VCaP (cell line): ENCODE data around the gene TM4SF20.
"Not testable (repeated sequence)": the region's sequence is repeated elsewhere in the genome, so short reads cannot be mapped to it uniquely, and the experiment has no call there.

Source experiments
- H3K27ac ChIP-seq: fragments of 450-650 bp; 2 replicates; pipeline ENCODE4 v1.5.1; 2017
- CTCF ChIP-seq: fragments of 450-650 bp; conservative IDR thresholded peaks from 2 replicates; pipeline ENCODE4 v1.5.1; 2017; ENCODE audit warnings: mild to moderate bottlenecking, moderate library complexity

The TM4SF20 gene

GRCh38 chr2:227397562-227397961 lies 18.5 kb upstream of the TM4SF20 start:
- TF ChIP-seq CTCF = no peak

GRCh38 chr2:227395556-227395955 lies 16.4 kb upstream of the TM4SF20 start:
- H3K27ac ChIP-seq = no peak overlapping the region
- no peak for TF ChIP-seq CTCF

More at GRCh38 chr2:227397562-227397961, 18.5 kb upstream of the TM4SF20 start:
- H3K27ac ChIP-seq = peak overlapping the region; percentile 62; the same call in 1 of the 2 replicates

GRCh38 chr2:227394401-227394800 lies 15.3 kb upstream of the TM4SF20 start:
- no peak for TF ChIP-seq CTCF
- H3K27ac ChIP-seq = no peak overlapping the region

GRCh38 chr2:227390468-227391256 lies 11.6 kb upstream of the TM4SF20 start:
- no peak for TF ChIP-seq CTCF
- no peak overlapping the region for H3K27ac ChIP-seq

GRCh38 chr2:227389661-227390060 lies 10.6 kb upstream of the TM4SF20 start:
- no peak for TF ChIP-seq CTCF
- no peak overlapping the region for H3K27ac ChIP-seq

GRCh38 chr2:227389231-227389630 lies 10.1 kb upstream of the TM4SF20 start:
- H3K27ac ChIP-seq = no peak overlapping the region
- TF ChIP-seq CTCF = no peak

GRCh38 chr2:227388537-227389011 lies 9.5 kb upstream of the TM4SF20 start:
- no peak for TF ChIP-seq CTCF
- H3K27ac ChIP-seq = no peak overlapping the region

- not testable (repeated sequence) for H3K27ac ChIP-seq
Measured at GRCh38 chr2:227387583-227387982, 8.5 kb upstream of the TM4SF20 start, which contains the start of gene SCYGR1. TSS of gene SCYGR1 (minus strand) at chr2:227387949. CDS start at chr2:227387949, 0 bp downstream.
